Liver (tissue), 3 donors: Measurements from ENCODE around the gene GNB4.

Experiments
- CTCF ChIP-seq: fragments of 150-350 bp; IDR thresholded peaks from 2 replicates; pipeline ENCODE4 v1.5.1; 2017; ENCODE audit warnings: improper control_type of control experiment, low read depth, low read length; ENCODE audit not compliant: missing input control
- GABPA ChIP-seq, 2 donors: IDR thresholded peaks in 1 of 2; conservative IDR thresholded peaks in 1 of 2; 2 replicates each; pipeline ENCODE4 v1.6.1; 2016; ENCODE audit warnings: antibody characterized with exemption in 2 of 2, mild to moderate bottlenecking in 1 of 2, moderate library complexity in 1 of 2
- donor health status: healthy.
- donor health status: healthy.

- TF ChIP-seq CTCF (no peak), GABPA (IDR thresholded peaks at IDR 0.05 in 1 of 2, conservative IDR thresholded peaks at IDR 0.05 in 1 of 2) (no peak)
Measured at GRCh38 chr3:179410999-179411398, 40.3 kb downstream of the GNB4 start.
